Astrocyte of the cerebellum (primary cell): ENCODE measurements around the gene KRTAP4-16.
"Not testable (repeated sequence)": the region's sequence is repeated elsewhere in the genome, so short reads cannot be mapped to it uniquely, and the experiment has no call there.

Experiments
- DNase-seq: peaks from one replicate; pipeline ENCODE4 v3.0.0-alpha.2; 2011; ENCODE audit warnings: low read depth
- H3K4me3 ChIP-seq: 2 replicates; pipeline ENCODE4 v1.5.1; 2011; ENCODE audit warnings: mild to moderate bottlenecking, low read depth, low read length, moderate library complexity
- CTCF ChIP-seq: IDR thresholded peaks from 2 replicates; pipeline ENCODE4 v1.5.1; 2012; ENCODE audit warnings: low read length, low read depth, moderate library complexity, mild to moderate bottlenecking; ENCODE audit errors: missing control alignments
- in situ Hi-C: cut with HindIII; loops from 2 replicates; pipeline ENCODE4 v1.10.0; 2017; ENCODE audit warnings: low sequenced_read_pairs

The KRTAP4-16 gene

GRCh38 chr17:41144846-41145245 lies 42.8 kb upstream of the KRTAP4-16 start:
- DNase-seq, result no peak
- H3K4me3 ChIP-seq, result no peak overlapping the region
- in situ Hi-C loops, result no loop called here
- no peak for TF ChIP-seq CTCF

DNA sequence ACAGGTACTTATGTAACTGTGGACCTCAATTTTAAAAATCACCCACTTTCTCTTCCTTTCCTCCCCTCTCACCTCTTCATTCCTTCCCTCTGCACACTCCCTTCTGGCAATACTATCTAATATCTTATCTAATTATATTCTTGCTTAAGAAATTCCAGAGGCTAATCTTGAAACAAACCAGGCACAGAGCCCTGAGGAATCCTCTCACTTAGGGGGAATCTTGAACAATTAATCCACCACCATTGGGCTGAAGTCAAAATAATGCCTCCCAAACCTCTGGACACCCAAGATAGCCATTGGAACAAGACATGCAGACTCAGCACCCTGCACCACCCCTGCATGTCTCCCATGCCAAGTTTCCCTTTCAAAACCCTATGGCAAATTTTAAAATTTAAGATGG lies 39.4 kb upstream of the KRTAP4-16 start:
- TF ChIP-seq CTCF, result no peak
- in situ Hi-C loops, result no loop called here
- no peak overlapping the region for H3K4me3 ChIP-seq
- no peak for DNase-seq

DNA sequence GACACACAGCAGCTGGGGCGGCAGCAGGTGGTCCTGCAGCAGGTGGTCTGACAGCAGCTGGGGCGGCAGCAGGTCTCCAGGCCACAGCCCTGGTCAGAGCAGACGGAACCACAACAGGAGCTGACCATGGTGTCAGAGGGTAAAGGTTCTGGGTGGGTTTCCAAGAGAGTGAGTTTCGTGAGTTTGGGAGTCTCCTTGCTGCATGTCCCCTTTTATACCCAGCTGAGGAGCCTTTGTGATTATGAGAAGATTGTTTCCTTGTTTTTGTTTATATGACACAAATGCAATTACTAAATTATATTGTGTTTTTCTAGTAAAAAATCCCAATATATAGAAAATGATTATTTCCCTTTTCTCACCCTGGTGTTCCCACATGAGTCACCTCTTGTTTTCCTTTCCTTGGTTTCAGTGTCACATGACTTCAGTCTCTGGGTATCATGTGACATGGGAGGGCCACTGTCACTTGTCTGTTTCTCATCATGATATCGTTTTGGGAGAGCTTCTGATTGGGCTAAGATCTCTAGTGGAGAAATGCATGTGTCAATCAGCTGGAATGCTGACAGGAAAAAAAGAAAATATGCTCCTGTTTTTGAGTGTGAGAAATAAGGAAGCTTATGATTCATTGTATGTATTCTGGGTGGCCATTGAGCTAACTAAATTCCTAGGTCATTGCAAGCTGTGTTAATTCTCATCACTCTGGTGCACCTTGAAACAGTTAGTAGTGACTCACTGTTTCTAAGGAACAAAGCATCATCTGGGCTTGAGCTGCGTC lies 38.5 kb upstream of the KRTAP4-16 start, which contains the start of gene KRTAP4-6:
Gene KRTAP4-6, minus strand, starts transcription at position 185 of the 772 bp plus-strand sequence. Its CDS starts 57 bp downstream, at position 128.
- H3K4me3 ChIP-seq, result no peak within 1 kb of the TSS
- no peak for TF ChIP-seq CTCF
- DNase-seq, result no peak
- in situ Hi-C loops, result no loop called here

- in situ Hi-C loops, DNase-seq, H3K4me3 ChIP-seq: not testable (repeated sequence)
Measured at GRCh38 chr17:41139865-41140264, 37.9 kb upstream of the KRTAP4-16 start.

- in situ Hi-C loops, result no loop called here
- H3K4me3 ChIP-seq, result no peak overlapping the region
- TF ChIP-seq CTCF, result no peak
- no peak for DNase-seq
Measured at GRCh38 chr17:41133880-41134735, 32.1 kb upstream of the KRTAP4-16 start.

GRCh38 chr17:41131979-41132378 lies 30.0 kb upstream of the KRTAP4-16 start:
- H3K4me3 ChIP-seq, result no peak overlapping the region
- no peak for TF ChIP-seq CTCF
- no peak for DNase-seq
- in situ Hi-C loops, result no loop called here

DNA sequence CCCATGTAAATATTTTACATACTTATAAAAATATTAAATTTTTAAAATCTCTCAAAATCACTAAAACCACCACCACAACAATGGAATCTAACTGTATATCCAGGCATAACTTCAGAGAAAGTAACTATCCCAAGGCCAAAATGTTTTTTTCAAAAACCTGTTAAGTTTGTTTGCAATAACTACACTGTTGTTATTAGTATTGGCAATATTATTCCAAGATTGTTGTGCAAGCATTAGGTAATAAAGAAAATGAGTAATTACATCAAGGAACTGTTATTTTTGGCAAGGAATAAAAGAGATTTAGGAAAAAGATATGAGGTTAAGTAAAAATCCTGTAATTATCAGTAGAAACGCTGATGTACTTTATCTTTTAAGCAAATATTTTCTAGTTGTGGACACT lies 25.4 kb upstream of the KRTAP4-16 start:
- H3K4me3 ChIP-seq, result no peak overlapping the region
- in situ Hi-C loops, result no loop called here
- no peak for TF ChIP-seq CTCF
- DNase-seq, result no peak
